ENCODE data around the gene CRYAA.

Gene CRYAA

DNA sequence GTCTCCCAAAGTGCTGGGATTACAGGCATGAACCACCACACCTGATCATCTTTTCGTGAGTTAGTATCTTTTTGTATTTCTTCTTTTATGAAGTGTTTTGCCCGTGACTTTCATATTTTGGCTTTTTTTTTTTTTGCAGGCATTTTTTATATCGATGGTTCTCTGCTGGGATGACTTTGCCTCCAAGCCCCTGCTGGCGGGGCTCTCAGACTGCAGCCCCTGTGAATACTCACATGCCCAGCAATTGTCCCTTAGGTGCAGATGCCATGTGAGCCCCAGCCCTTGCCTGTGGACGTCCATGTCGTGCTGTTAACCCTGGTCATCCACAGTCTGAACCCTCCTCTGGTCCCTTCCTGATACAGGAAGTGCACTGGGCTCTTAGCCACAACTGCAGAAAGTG lies 21.7 kb downstream of the CRYAA start:
- DNase-seq (ENCODE audit: low read depth): no peak
- H3K4me3 ChIP-seq (ENCODE audit: low read depth, low read length): no peak overlapping the region
- TF ChIP-seq, protein P1, sequence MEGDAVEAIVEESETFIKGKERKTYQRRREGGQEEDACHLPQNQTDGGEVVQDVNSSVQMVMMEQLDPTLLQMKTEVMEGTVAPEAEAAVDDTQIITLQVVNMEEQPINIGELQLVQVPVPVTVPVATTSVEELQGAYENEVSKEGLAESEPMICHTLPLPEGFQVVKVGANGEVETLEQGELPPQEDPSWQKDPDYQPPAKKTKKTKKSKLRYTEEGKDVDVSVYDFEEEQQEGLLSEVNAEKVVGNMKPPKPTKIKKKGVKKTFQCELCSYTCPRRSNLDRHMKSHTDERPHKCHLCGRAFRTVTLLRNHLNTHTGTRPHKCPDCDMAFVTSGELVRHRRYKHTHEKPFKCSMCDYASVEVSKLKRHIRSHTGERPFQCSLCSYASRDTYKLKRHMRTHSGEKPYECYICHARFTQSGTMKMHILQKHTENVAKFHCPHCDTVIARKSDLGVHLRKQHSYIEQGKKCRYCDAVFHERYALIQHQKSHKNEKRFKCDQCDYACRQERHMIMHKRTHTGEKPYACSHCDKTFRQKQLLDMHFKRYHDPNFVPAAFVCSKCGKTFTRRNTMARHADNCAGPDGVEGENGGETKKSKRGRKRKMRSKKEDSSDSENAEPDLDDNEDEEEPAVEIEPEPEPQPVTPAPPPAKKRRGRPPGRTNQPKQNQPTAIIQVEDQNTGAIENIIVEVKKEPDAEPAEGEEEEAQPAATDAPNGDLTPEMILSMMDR (conservative IDR thresholded peaks at IDR 0.05; ENCODE audit: low read depth, low read length): no peak

DNA sequence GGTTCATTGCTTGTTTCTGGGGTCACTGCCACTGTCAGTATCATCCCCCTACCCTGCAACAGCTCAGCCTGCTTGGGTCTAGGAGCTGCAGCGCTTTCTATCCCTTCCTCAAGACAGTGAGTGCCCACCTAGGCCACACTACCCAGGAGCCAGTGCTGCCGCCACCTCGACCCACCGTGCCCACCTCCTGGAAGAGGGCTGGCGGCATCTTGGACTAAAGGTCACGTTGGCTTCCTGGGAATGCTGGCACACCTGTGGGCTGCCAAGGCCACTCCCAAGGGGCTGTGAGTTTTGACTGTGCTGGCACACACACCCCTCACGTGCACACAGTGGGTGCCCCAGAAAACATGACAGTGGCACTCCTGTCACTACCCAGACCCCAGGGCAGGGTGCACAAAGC lies 22.1 kb downstream of the CRYAA start:
- TF ChIP-seq, protein P1 (conservative IDR thresholded peaks at IDR 0.05; ENCODE audit: low read depth, low read length): no peak
- DNase-seq (ENCODE audit: low read depth): no peak
- H3K4me3 ChIP-seq (ENCODE audit: low read depth, low read length): no peak overlapping the region

DNA sequence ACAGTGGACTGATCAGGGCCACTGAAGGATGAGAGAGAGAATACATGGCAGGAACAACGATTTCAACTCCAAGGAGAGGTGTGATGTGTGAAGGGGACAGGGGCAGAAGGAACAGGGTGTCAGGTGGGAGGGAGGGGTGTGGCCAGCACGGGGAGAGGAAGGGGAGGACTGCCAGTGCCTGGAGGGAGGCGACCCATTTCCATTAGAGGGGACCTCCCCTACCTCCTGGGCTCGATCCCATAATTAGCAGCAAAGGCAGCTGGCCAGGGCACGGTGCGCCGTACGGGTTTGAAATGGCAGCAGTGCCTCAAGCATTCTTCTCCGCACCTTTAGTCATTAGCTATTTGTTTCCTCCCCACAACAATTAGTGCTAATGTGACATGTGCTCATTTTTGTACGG lies 22.7 kb downstream of the CRYAA start:
- TF ChIP-seq, protein P1 (conservative IDR thresholded peaks at IDR 0.05; ENCODE audit: low read depth, low read length): no peak
- no peak for DNase-seq (ENCODE audit: low read depth)
- no peak overlapping the region for H3K4me3 ChIP-seq (ENCODE audit: low read depth, low read length)

DNA sequence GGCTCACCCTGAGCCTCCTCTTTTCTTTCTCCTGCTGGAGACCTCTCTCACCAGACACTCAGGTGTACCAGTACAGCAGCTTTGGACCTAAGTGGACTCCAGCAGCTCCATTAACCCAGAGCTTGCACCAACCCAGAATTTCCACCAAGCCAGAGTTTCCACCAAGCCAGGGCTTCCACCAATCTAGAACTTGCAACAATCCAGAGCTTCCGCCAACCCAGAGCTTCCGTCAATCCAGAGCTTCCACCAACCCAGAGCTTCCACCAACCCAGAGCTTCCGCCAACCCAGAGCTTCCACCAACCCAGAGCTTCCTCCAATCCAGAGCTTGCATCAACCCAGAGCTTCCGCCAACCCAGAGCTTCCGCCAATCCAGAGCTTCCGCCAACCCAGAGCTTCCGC lies 23.2 kb downstream of the CRYAA start:
- TF ChIP-seq, protein P1 (conservative IDR thresholded peaks at IDR 0.05; ENCODE audit: low read depth, low read length): no peak
- H3K4me3 ChIP-seq (ENCODE audit: low read depth, low read length): no peak overlapping the region
- no peak for DNase-seq (ENCODE audit: low read depth)

DNA sequence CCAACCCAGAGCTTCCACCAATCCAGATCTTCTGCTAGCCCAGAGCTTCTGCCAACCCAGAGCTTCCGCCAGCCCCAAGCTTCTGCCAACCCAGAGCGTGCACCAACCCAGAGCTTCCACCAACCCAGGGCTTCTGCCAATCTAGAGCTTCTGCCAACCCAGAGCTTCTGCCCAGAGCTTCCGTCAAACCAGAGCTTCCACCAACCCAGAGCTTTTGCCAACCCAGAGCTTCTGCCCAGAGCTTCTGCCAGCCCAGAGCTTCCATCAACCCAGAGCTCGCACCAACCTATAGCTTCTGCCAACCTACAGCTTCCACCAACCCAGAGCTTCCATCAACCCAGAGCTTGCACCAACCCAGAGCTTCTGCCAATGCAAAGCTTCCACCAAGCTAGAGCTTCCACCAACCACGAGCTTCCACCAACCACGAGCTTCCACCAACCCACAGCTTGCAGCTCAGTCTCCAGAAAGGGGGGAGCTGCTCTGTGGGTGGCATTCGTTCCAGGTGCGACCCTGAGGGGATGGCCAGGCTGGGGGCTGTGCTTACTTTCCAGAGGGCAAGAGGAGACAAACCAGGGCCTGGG lies 23.8 kb downstream of the CRYAA start:
- TF ChIP-seq, protein P1 (conservative IDR thresholded peaks at IDR 0.05; ENCODE audit: low read depth, low read length): no peak
- DNase-seq (ENCODE audit: low read depth): no peak
- H3K4me3 ChIP-seq (ENCODE audit: low read depth, low read length): no peak overlapping the region

DNA sequence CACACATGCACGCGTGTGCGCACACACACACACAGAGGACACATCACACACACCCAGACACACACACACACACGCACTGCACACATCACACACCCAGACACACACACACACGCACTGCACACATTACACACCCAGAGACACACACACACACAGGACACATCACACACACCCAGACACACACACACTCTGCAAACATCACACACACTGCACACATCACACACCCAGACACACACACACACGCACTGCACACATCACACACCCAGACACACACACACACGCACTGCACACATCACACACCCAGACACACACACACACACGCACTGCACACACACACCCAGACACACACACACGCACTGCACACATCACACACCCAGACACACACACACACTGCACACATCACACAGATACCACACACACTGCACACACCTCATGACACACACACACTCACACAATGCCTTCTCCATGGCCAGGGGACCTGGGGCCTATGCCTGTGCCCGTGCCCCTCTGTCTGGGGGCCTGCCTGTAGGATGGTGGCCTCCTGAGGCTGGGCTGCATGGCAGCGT lies 24.4 kb downstream of the CRYAA start:
- TF ChIP-seq, protein P1 (conservative IDR thresholded peaks at IDR 0.05; ENCODE audit: low read depth, low read length): no peak
- no peak for DNase-seq (ENCODE audit: low read depth)

DNA sequence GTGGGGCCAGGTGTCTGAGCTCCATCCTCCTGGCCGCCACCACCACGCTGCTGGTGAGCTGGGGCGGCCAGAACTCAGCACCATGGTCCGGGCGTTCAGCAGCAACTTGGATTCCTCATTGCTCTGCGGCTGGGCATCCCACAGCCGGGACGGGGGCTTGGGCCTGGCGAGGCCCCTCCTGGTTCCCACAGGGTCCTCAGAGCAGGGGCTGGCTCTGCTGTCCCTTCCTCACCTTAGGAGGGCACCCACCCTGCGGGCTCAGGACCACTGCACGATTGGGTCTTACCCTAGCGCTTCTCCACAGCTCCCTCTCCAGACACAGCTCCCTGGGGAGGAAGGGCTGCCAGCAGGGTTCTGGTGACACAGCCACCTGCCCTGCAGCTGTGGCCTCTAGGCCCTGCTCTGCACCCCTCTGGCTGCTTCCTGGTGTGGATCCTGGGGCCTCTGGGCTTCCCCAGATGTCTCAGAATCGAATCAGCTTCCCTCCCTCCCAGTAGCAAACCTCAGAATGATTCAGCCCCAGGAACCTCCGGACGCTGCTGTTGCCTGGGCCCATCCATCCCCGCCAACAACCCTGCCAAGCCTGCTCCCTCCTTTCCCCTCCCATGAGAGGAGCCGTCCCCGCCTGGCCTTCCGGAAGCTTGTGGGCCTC lies 25.0 kb downstream of the CRYAA start:
- peak; percentile 90 for DNase-seq (ENCODE audit: low read depth)
- TF ChIP-seq, protein P1 (conservative IDR thresholded peaks at IDR 0.05; ENCODE audit: low read depth, low read length): peak; percentile 6
- no peak overlapping the region for H3K4me3 ChIP-seq (ENCODE audit: low read depth, low read length)

More for the DNA sequence above, 24.4 kb downstream of the CRYAA start:
- no peak overlapping the region for H3K4me3 ChIP-seq (ENCODE audit: low read depth, low read length)
